Activated CD4-positive, alpha-beta memory T cell treated with anti-CD3 and anti-CD28 coated beads for 36 hours (primary cell): ENCODE results near the gene THADA. TPM values are rescaled to one million over a fixed set of nuclear protein-coding genes. Genes with fewer than 3 reads are reported as not detected.

Experiments used
- total RNA-seq, 2 experiments: library from RNA; stranded (reverse); gene quantifications; one replicate each; pipeline ENCODE4 v1.2.3, GENCODE V29; 2021

Gene THADA
- total RNA-seq, 2 experiments from 2014 or later: 39.0 to 46.6 TPM

Other genes starting within 250 kb of the THADA start
- under 1 TPM; 0.73 to 0.81 TPM for gene PLEKHH2, start 41.2 kb upstream of the THADA start, total RNA-seq
- not detected for gene C1GALT1C1L, start 80.4 kb upstream of the THADA start, total RNA-seq
- gene DYNC2LI1, start 178.0 kb upstream of the THADA start, total RNA-seq: 10 to 100 TPM; 17.7 to 18.7 TPM
- not detected for gene ABCG5, start 242.8 kb upstream of the THADA start, total RNA-seq
- gene ABCG8, start 242.9 kb upstream of the THADA start, total RNA-seq: not detected